Astrocyte of the cerebellum (primary cell): ENCODE results near the gene BTNL8.

Source experiments
- DNase-seq: peaks from one replicate; pipeline ENCODE4 v3.0.0-alpha.2; 2011; ENCODE audit warnings: low read depth
- H3K4me3 ChIP-seq: 2 replicates; pipeline ENCODE4 v1.5.1; 2011; ENCODE audit warnings: mild to moderate bottlenecking, low read depth, low read length, moderate library complexity
- CTCF ChIP-seq: IDR thresholded peaks from 2 replicates; pipeline ENCODE4 v1.5.1; 2012; ENCODE audit warnings: low read length, low read depth, moderate library complexity, mild to moderate bottlenecking; ENCODE audit errors: missing control alignments
- in situ Hi-C: cut with HindIII; loops from 2 replicates; pipeline ENCODE4 v1.10.0; 2017; ENCODE audit warnings: low sequenced_read_pairs

BTNL8 gene

DNA sequence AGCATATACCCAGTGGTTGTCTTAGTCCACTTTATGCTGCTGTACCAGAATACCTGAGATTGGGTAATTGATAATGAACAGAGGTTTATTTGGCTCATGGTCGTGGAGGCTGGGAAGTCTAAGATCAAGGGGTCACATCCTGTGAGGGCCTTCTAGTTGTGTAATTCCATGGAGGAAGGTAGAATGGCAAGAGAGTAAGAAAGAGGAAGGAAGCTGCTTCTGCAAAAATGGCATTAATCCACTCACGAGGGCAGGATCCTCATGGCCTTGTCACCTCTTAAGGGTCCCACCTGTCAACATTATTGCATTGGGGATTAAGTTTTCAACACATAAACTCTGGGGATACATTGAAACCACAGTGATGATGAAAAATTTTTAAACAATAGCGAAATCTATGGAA lies 17.0 kb downstream of the BTNL8 start:
- TF ChIP-seq CTCF: no peak
- DNase-seq: no peak
- H3K4me3 ChIP-seq: no peak overlapping the region

DNA sequence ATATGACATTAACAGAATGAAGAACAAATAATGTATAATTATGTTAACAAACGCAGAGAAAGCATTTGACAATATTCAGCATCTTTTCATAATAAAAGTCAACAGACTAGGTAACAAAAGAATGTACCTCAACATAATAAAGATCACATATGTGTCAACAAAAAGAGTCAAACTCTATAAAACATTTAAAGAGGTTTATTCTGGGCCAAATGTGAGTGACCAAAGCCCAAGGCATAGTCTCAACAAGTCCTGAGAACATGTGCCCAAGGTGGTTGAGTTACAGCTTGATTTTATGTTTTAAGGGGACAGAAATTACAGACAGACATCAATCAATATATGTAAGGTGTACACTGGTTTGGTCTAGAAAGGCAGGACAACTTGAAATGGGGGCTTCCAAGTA lies 19.4 kb downstream of the BTNL8 start:
- H3K4me3 ChIP-seq: no peak overlapping the region
- in situ Hi-C loops: no loop called here
- DNase-seq: no peak
- no peak for TF ChIP-seq CTCF

More for the DNA sequence above, 17.0 kb downstream of the BTNL8 start:
- in situ Hi-C loops: no loop called here

DNA sequence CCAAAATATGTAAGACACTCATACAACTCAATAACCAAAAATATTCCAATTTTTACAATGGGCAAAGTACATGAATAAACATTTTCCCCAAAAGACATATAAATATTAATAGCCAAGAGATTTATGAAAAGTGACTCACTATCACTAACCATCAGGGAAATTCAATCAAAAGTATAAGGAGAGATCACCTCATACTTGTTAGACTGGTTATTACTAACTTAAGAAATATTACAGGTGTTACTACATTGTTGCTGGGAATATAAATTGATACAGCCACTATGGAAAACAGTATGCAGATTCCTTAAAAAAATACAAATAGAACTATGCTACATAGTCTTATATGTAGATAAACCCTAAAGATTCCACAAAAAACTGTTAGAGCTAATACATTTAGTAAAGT lies 21.8 kb downstream of the BTNL8 start:
- H3K4me3 ChIP-seq: no peak overlapping the region
- in situ Hi-C loops: no loop called here
- DNase-seq: no peak
- TF ChIP-seq CTCF: no peak

DNA sequence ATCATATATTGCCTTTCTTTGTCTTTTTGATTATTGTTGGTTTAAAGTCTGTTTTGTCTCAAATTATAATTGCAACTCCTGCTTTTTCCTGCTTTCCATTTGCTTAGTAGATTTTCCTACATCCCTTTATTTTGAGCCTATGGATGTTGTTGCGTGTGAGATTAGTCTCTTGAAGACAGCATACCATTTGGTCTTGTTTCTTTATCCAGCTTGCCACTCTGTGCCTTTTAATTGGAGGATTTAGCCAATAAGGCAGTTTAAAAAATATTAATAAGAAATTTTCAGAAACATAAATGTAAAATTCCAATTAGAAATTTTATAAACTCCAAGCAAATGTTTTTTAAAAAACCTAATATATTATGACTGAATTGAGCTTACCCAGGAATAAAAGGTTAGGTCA lies 24.0 kb downstream of the BTNL8 start:
- DNase-seq: no peak
- TF ChIP-seq CTCF: no peak
- in situ Hi-C loops: no loop called here
- no peak overlapping the region for H3K4me3 ChIP-seq

DNA sequence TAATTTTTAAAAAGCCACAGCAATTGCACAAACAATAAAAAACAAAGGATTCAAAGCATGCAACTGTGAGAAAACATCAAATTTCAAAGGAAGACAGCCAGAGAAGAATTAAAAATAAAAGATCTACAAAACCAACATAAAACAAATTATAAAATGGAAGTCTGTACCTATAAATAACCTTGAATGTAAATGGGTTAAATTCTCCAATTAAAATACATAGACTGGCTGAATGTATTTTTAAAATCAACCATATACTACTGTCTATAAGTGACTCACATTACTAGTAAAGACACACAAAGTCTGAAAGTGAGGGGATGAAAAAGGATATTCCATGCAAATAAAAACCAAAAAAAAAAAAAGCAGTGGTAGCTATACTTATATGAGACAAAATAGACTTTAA lies 33.7 kb downstream of the BTNL8 start:
- no peak for DNase-seq
- H3K4me3 ChIP-seq: no peak overlapping the region
- in situ Hi-C loops: no loop called here
- TF ChIP-seq CTCF: no peak

DNA sequence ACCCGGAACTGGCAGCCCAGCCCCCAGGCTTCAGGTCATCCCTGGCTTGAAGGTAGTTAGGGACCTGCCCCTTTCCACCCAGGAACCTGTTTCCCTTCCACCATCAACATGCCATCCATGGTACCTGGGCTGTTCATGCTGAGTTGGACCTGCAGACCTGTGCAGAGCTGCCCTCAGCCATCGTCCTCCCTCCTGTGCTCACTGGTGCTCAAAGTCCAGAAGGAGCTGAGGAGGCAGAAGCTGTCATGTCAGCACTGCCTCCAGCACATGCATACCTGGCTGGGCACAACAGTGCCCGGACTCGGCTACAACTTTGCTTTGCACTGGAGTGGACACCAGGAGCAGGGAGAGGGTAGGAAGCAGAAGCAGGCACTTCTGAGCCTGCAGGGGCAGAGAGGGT lies 36.2 kb downstream of the BTNL8 start:
- TF ChIP-seq CTCF: no peak
- H3K4me3 ChIP-seq: no peak overlapping the region
- in situ Hi-C loops: no loop called here
- DNase-seq: no peak

DNA sequence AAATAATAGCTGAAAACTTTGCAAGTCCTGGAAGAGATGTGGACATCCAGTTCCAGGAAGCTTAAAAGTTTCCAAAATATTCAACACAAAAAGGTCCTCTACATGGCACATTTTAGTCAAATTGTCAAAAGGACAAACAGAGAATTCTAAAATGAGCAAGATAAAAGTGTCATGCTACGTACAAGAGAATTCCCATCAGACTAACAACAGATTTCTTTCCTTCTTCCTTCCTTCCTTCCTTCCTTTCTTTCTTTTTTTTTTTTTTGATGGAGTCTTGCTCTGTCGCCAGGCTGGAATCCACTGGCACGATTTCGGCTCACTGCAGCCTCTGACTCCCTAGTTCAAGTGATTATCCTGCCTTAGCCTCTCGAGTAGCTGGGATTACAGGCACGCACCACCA lies 39.3 kb downstream of the BTNL8 start:
- TF ChIP-seq CTCF: no peak
- no peak for DNase-seq
- H3K4me3 ChIP-seq: no peak overlapping the region
- in situ Hi-C loops: no loop called here
